B cell (primary cell): ENCODE results near the gene ANKFY1.

Experiments used
- EZH2 ChIP-seq: IDR thresholded peaks from 2 replicates; pipeline ENCODE4 v1.6.1; 2012; ENCODE audit warnings: borderline replicate concordance, low read depth, mild to moderate bottlenecking, moderate library complexity, low read length; ENCODE audit not compliant: insufficient read depth, poor library complexity, severe bottlenecking
- TF ChIP-seq, protein P1 (sequence below): fragments of 200-600 bp; IDR thresholded peaks from one replicate; pipeline ENCODE4 v1.8.0; 2022; ENCODE audit warnings: antibody characterized with exemption, mild to moderate bottlenecking

DNA sequence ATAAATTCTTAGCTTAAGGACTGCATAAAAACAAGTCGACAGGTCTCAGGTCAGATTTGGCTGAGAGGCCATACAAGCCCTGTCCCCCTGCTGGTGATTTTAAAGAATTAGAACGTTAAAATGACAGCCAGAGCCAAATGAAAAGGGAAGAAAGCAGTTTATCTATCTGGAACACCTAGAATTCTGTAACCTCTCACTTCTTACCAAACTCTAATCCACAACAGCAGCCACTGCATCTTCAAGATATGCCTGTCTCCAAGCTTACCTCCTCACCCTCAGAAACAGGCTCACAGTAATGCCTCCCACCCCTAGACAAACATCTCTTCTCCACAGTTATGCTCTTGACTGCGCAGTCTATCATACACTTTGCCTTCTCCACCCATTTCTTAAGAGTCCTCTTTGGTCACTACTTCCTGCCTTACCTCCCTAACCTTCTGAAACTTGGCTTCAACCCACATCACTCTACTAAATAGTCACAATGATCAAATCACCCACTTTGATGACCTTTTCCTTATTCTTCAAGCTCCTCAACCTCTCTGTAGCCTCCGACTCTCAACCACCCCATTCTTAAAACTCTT lies 14.2 kb downstream of the ANKFY1 start:
- TF ChIP-seq EZH2 = no peak
- TF ChIP-seq, protein P1, sequence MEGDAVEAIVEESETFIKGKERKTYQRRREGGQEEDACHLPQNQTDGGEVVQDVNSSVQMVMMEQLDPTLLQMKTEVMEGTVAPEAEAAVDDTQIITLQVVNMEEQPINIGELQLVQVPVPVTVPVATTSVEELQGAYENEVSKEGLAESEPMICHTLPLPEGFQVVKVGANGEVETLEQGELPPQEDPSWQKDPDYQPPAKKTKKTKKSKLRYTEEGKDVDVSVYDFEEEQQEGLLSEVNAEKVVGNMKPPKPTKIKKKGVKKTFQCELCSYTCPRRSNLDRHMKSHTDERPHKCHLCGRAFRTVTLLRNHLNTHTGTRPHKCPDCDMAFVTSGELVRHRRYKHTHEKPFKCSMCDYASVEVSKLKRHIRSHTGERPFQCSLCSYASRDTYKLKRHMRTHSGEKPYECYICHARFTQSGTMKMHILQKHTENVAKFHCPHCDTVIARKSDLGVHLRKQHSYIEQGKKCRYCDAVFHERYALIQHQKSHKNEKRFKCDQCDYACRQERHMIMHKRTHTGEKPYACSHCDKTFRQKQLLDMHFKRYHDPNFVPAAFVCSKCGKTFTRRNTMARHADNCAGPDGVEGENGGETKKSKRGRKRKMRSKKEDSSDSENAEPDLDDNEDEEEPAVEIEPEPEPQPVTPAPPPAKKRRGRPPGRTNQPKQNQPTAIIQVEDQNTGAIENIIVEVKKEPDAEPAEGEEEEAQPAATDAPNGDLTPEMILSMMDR = peak; percentile 76
